CD4-positive, alpha-beta T cell treated with Interleukin-1 beta for 1 hour (primary cell): Measurements from ENCODE around the gene ARHGAP9.

Source experiments
- DNase-seq, 2 donors: peaks; one replicate each; pipeline ENCODE4 v3.0.0-alpha.2; 2020 to 2022

The ARHGAP9 gene

DNA sequence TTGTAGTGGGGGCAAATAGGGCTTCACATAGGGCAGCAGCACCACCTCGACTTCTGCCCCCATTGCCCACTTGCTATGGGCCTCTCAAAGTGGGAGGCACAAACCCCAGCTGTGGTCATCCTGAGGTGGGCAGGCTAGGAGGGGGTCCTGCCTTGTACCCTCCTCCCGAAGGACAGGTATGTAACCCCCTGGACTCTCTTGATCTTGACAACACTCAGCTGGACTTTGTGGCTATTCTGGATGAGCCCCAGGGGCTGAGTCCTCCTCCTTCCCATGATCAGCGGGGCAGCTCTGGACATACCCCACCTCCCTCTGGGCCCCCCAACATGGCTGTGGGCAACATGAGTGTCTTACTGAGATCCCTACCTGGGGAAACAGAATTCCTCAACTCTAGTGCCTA is 8.0 kb downstream of the ARHGAP9 start:
- no peak for DNase-seq

GRCh38 chr12:57470970-57471656 is 8.6 kb downstream of the ARHGAP9 start:
- DNase-seq: no peak

GRCh38 chr12:57470286-57470969 is 9.2 kb downstream of the ARHGAP9 start:
- DNase-seq: no peak

GRCh38 chr12:57469296-57470164 is 10.1 kb downstream of the ARHGAP9 start:
- no peak for DNase-seq

DNA sequence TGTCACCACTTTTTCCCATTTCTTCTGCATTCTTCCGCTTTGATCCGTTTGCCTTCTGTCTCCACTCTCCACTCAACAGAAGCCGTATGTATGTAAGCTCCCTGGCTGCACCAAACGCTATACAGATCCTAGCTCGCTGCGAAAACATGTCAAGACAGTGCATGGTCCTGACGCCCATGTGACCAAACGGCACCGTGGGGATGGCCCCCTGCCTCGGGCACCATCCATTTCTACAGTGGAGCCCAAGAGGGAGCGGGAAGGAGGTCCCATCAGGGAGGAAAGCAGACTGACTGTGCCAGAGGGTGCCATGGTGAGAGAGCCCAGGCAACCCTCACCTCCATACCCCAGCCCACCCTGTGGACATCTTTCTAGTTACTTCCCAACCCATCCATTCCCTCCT is 11.8 kb downstream of the ARHGAP9 start:
- no peak for DNase-seq

DNA sequence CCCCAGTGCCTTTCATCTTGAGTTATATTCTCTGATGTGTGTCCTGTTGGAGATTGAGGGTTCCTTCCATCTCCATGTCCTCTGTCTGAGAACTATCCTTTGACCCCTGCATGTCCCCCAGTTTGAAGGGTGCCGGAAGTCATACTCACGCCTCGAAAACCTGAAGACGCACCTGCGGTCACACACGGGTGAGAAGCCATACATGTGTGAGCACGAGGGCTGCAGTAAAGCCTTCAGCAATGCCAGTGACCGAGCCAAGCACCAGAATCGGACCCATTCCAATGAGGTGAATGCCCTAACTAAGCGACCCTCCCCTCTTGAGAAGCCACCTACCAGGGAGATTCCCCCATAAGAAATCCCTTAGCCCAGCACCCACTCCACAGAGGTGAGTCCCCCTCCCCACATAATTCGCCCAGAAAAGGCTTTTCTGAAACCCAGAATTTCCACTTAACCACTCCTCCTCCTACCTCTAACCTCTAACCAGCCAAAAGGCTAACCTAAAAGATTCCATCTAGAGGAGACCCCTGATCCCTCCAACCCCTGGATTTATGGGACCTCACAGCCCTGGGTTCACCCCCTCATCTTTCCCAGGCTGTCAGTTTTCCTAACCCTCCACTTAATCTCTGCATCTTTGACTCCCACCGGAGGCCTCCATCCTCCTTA is 12.3 kb downstream of the ARHGAP9 start:
- no peak for DNase-seq

- DNase-seq: no peak
Observed at GRCh38 chr12:57465747-57466505, 13.7 kb downstream of the ARHGAP9 start.

DNA sequence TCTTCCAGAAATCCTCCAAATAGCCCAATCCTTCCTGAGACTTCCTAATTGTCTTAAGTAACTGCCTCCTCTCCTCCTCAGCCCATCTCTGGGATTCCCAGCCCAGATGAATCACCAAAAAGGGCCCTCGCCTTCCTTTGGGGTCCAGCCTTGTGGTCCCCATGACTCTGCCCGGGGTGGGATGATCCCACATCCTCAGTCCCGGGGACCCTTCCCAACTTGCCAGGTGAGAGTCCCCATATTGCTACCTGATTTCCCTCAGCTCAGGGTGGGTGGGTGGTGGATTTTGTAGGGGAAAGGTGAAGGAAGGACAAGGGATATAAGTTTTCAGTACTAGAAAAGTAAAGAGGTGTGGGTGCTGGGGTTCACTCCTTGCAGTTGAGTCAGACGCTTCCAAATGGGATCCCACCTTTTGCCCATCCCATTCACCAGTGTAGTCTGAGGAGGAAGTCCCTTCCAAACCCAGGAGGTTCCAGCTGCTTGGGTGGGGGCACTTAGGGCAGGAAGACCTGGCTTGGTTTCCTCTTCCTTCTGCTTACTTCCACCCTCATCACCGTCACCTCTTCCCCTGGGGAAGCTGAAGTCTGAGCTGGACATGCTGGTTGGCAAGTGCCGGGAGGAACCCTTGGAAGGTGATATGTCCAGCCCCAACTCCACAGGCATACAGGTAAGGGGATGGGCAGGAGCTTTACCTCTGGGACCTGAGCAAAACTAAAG is 14.5 kb downstream of the ARHGAP9 start:
- DNase-seq: no peak

DNA sequence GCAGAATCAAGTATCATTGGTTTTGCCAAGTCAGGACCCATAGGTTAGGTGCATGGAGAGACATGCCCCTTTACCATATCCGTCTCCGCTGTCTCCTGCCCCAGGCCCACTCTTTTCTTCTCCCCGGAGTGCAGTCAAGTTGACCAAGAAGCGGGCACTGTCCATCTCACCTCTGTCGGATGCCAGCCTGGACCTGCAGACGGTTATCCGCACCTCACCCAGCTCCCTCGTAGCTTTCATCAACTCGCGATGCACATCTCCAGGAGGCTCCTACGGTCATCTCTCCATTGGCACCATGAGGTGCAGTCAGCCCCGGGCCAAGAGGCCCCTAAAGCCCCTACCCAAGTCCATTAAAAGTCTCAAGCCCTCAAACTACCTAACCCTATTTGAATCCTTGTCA is 15.1 kb downstream of the ARHGAP9 start:
- no peak for DNase-seq

- DNase-seq: no peak
Observed at GRCh38 chr12:57462912-57463253, 16.8 kb downstream of the ARHGAP9 start.

DNA sequence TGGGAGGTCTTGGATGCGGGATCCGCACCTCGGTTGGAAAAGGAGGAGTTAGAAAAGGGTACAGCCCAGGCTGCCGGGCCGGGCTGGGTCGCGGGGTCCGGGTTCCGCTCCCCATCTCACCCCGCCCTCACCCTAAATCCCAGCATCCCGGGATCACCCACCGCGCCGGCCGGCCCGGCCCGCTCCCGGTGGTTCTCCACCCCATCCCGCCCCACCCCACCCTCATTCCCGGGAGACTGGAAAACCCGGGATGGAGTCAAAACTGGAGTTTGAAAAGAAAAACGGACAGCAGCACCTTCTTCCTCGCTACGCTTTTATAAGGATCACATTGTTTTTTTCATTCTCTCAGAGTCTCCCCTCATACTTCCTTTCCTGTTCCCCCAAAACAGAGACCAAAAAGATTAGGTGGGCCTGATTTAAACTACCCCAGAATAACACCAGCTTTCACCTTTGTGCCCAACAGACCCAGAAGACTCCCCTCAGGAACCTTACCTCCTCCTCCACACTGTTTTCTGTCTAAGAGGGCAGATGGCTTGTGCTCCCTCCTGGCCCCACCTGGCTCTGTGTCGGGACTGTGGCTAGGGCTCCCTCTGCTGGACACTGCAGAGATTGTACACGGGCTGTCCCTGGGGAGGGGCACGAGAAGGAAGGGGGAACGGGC is 17.3 kb downstream of the ARHGAP9 start:
- peak; percentile 90 to 92 for DNase-seq

DNA sequence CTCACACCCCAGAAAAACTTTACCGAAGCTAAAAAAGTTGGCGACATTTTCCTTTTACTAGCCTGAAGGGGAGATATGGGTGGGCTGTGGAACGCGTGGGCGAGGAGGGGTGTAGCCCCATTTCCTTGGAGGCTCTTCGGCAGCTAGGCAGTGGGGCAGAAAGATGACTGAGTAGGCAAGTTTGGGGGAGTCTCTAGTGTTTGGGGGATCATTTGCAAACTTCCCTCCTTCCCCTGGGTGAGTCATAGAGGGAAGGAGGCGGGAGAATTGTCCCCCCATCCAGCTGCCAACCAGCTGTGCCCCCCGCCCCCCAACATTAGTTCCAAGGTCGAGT is 17.8 kb downstream of the ARHGAP9 start:
- no peak for DNase-seq

GRCh38 chr12:57461276-57461916 is 18.3 kb downstream of the ARHGAP9 start:
- peak; percentile 37 to 67 for DNase-seq

DNA sequence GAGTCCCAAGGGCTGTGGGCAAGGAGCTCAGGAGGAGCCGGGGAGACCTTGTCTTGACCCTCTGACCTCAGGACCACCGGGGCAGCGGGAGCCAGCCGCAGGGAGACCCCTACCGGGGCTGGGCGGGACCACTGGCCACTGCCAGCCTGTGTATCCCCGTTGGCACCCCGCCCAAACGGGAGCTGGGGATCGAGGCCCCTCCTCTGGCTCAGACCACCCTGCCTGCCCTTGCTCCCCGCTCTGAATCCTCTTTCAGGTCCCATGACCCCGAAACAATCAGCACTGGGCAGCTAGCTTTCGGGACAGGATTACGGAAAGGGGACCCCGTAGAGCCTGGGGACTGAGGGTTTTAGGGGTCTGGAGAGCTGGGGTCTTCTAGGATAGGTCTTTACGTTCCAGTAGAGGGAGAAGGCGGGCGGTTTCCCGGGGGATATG is 18.8 kb downstream of the ARHGAP9 start:
- no peak for DNase-seq

GRCh38 chr12:57460468-57460784 is 19.2 kb downstream of the ARHGAP9 start:
- no peak for DNase-seq

- no peak for DNase-seq
Observed at GRCh38 chr12:57459750-57460467, 19.8 kb downstream of the ARHGAP9 start, which contains the start of gene GLI1. Gene GLI1, plus strand, starts transcription at chr12:57459785. Its CDS starts 3,907 bp downstream, at chr12:57463692.

GRCh38 chr12:57459055-57459749 is 20.5 kb downstream of the ARHGAP9 start:
- DNase-seq: peak; percentile 95 to 96

GRCh38 chr12:57458665-57459054 is 21.0 kb downstream of the ARHGAP9 start:
- DNase-seq: no peak

GRCh38 chr12:57456737-57457490 is 22.8 kb downstream of the ARHGAP9 start:
- DNase-seq: no peak
